Tongue (tissue), 2 donors: Measurements from ENCODE around the gene CPNE5. TPM values are rescaled to one million over a fixed set of nuclear protein-coding genes. Genes with fewer than 3 reads are reported as not detected.

ENCODE experiments used
- DNase-seq: peaks from one replicate; pipeline ENCODE4 v3.0.0-alpha.2; 2015
- total RNA-seq: library from RNA; depleted of rRNA; stranded (reverse); fragments of >200 nt; gene quantifications from one replicate; pipeline ENCODE4 v1.2.3, GENCODE V29; 2014

The CPNE5 gene
- total RNA-seq, 1 donor from 2014 or later = 8.7 TPM

- DNase-seq = peak; percentile 91
These were observed 4.5 kb downstream of the CPNE5 start for GRCh38 chr6:36834576-36835341.

- DNase-seq = no peak
These were observed 6.0 kb downstream of the CPNE5 start for GRCh38 chr6:36833182-36833789.

GRCh38 chr6:36832313-36832712 is 6.9 kb downstream of the CPNE5 start:
- no peak for DNase-seq

DNA sequence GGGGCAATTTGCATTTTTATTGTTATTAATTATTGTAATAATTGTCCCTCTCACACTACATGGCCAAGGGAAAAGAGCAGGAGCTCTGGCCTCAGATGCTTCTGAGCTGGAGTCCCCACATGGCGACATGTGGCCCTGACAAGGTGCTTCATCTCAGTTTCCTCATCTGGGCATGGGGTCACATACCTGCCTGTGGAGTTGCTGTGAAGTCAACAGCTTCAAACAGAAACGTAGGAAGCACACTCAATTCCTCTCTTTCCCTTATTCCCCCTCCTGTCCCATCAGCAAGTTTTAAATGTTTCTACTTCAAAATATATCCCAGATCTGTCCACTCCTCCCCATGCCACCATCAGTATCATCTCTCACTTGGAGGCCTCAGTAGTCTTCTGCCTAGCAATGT is 8.7 kb downstream of the CPNE5 start:
- DNase-seq = no peak

- peak; percentile 93 for DNase-seq
These were observed 9.2 kb downstream of the CPNE5 start for GRCh38 chr6:36829919-36830544.

DNA sequence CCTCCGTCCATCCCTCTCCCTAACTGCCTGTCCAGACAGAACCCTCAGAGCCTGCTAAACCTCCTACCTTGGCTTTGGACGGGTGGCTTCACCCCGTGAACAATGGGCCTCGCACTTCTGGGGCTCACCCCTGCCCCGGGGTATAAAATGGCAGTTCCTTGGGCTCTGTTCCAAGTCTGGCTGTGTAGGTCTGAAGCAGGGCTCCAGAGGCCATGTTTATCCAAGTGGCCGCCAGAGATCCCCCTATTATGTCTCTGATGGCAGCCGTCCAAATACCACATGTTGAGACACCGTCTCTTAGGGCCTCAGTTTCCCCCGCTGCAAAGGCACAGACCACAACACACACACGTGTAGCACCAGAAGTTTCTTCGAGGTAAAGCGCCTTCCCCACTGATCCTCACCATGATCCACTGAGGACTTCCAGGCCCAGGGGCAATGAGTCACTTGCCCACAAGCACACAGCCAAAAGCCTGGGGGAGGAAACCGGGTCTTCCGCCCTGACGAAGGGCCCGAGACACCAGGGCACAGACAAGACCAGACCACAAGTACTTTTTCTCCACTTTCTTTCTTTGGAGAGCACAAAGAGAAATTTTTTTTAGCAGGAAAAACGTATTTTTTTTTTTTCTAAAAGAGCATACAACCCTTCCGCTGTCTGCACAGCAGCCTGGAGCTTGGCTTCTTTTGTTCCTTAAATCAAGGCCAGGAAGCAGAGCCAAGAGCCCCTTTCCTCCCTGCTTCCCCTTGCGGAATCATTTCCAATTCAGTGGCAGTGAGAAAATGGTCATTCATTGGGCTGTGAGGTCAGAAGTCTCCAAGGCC is 11.8 kb downstream of the CPNE5 start:
- peak; percentile 67 for DNase-seq

DNA sequence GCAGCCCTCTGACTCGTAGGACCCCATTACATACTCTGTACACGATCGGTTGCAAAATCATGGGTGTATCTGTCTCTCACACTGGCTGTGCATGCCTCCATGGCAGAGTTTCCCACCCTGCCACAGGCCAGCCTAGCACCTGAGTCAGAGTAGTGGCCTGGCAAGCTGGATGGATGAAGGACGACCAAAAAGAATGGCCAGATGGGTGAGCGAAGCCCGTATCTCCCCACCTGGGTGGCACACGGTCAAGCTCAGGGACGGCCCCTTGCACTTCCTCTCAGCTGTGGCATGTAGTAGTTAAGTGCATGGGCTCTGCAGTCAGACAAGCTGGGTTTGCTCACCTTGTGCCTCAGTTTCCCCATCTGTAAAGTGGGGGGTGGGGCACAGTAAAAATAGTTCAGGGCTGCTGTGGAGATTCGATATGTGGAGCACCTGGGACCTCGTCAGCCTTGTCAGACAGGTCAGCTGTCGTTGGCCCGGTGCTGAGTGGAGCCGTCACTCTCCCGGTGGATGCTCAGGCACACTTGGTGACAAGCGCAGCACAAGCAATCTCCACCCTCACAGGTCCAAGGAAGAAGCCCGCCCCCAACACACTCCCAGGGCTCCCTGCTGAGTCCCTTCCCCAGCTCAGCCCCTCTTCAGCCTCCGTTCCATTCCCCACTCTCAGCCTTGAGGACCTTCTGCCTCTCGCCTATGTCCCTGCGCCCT is 12.6 kb downstream of the CPNE5 start:
- no peak for DNase-seq

- no peak for DNase-seq
These were observed 13.2 kb downstream of the CPNE5 start for GRCh38 chr6:36825994-36826393.

GRCh38 chr6:36825452-36825851 is 13.8 kb downstream of the CPNE5 start:
- DNase-seq = no peak

DNA sequence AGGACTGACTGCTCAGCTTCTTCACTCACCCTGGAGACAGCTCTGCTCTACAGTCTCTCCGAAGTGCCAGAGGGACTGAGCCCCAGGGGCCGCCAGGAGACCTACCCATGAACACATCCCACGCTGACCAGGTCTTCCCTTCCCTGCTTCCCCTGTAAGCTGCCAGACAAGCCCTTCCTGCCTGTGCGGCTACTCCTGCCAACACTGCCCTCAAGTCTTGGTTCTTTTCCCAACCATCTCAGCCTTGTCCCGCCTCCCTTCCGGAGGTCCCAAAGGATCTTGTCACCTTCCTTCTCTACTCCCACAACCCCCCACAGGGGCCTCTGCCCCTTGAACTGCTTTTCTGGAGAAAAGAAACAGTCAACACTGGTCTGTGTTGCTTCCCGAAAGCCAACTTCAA is 15.0 kb downstream of the CPNE5 start:
- DNase-seq = no peak

DNA sequence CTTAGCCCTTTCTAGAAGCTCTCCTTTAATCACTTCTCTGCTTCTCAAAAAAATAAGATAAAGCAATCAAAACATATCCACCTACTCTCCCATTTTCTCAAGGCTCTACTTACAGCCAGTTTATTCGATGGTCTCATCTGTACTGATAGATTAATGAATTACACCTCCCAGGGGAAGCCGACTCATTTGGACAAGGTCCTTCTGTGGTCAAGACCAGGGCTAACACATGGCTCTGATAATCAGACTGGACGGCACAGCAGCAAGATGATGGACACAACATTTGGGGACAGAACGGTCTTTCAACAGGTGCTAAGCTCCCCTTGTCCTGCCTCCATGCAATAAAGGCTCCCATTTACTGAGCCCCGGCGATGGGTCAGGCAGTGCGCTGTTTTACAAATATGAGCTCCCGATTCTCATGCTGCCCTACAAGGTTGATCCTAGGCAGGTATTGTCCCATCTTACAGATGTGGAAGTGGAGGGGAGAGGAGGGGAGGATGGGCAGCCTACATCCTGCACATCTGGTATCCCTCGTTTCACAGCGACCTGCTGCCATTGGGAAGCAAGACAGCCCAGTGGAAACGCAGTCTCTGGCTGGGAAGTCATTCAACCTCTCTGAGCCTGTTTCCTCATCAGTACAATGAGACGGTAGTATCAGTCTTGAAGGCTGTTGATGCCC is 15.7 kb downstream of the CPNE5 start:
- DNase-seq = no peak

GRCh38 chr6:36822506-36823269 is 16.6 kb downstream of the CPNE5 start:
- DNase-seq = peak; percentile 44

GRCh38 chr6:36821581-36822335 is 17.5 kb downstream of the CPNE5 start:
- no peak for DNase-seq

DNA sequence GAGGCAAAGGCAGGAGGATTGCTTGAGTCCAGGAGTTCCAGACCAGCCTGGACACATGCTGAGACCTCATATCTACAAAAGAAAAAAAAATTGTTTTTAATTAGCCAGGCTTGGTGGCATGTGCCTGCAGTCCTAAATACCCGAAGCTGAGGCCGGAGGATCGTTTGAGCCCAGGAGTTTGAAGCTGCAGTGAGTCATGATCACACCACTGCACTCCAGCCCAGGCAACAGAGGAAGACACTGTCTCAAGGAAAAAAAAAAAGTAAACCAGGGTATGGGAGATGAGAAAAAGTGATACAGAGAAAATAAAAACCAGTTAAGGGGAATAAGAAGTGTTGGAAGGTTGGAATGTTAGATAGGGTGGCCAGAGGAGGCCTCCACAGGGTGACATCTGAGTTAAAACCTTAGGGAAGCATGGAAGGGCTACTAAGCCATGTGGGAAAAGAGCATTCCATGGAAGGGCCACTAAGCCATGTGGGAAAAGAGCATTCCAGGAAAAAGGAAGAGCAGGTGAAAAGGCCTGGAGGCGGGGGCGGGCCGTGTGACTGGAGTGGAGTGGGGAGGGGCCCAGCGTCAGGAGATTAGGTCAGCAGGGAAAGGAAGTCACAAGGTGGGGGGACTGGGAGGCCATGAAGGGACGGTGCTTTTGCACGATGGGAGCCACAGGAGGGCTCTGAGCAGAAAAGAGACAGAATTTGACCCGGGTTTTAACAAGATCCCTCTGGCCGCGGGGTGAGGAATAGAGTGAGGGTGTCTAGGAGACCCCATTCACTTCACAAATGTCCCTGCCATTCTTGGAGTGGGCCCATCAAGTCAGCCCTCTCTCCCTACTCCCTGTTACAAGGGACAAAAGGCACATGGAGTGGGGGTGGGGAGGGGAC is 18.3 kb downstream of the CPNE5 start:
- no peak for DNase-seq

DNA sequence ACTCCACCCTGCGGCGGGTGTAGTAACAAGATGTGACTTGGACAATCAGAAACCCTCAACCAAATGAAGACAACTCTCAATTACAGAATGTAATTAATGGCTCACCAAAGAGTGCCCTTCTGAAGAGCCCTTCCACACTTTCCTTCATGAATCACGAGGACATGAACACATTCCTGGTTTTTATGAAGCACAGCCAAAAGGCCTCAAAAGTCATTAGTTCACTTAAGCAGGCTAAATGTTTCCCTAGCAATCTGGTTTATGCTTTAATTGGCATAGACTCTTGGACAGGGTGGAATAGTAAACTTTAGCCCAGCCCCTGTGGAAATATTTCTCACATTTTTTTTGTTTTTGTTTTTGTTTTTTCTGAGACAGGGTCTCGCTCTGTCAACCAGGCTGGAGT is 20.5 kb downstream of the CPNE5 start:
- no peak for DNase-seq

- no peak for DNase-seq
These were observed 21.4 kb downstream of the CPNE5 start for GRCh38 chr6:36817847-36818246.

DNA sequence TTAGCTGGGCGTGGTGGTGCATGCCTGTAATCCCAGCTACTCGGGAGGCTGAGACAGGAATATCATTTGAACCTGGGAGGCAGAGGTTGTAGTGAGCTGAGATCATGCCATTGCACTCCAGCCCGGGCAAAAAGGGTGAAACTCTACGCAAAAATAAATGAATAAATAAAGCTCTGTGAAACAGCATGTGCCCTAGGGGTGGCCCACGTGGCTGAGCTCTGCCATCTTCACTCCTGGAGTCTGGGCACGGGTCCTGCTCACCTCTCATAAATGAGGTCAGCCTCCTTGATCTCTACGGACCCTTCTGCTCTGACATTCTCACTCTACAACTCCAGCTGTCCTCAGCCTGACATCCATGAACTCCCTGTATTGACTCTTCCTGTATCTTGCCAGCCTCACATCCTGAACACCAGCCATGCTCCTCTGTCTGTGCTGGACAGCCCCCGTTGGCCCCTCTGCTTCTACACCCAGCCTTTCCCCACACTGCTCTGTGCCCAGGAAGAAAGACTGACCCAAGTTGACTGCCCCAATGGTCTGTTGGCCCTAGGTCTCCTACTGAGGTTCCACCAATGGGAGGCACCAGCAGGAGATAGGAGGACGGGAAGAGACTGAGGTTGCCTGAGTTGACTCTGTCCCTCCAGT is 21.9 kb downstream of the CPNE5 start:
- DNase-seq = no peak
